ENCODE results near the gene PRKCH.

- TF ChIP-seq POLR2AphosphoS5 (IDR thresholded peaks at IDR 0.05; ENCODE audit: borderline replicate concordance, low read depth, low read length) (no peak), EZH2 (IDR thresholded peaks at IDR 0.05) (no peak)
Measured at GRCh38 chr14:61420326-61420725, 98.9 kb downstream of the PRKCH start.

Measured in SK-N-MC (cell line).